WTC11 (cell line): ENCODE results near the gene SLC16A10. TPM values are rescaled to one million over a fixed set of nuclear protein-coding genes. Genes with fewer than 3 reads are reported as not detected.

ENCODE experiments used
- ATAC-seq: fragments of 200-7000 bp; cut with Tn5 transposase; 2 replicates; pipeline ENCODE4 v1.10.0; 2021; ENCODE audit warnings: mild to moderate bottlenecking, moderate library complexity
- CTCF ChIA-PET: fragments of 300-600 bp; sonication (Branson Sonifier 250); formaldehyde crosslinking; loops from one replicate; lab custom pipeline; 2021; ENCODE audit warnings: antibody characterized with exemption; lab: Charles Lee
- POLR2A ChIA-PET: fragments of 350-600 bp; sonication (Branson Sonifier 250); formaldehyde crosslinking; loops from one replicate; lab custom pipeline; 2021; ENCODE audit warnings: antibody characterized with exemption; lab: Charles Lee
- DNase-seq: peaks from one replicate; pipeline ENCODE4 v3.0.0; 2021; ENCODE audit warnings: low spot score
- H3K27ac Mint-ChIP-seq: 2 replicates; pipeline ENCODE4 v1.8.0; 2021; ENCODE audit warnings: mixed read lengths
- H3K27me3 Mint-ChIP-seq: 2 replicates; pipeline ENCODE4 v1.8.0; 2021; ENCODE audit warnings: low read depth, mild to moderate bottlenecking, moderate library complexity, mixed read lengths
- H3K36me3 Mint-ChIP-seq: 2 replicates; pipeline ENCODE4 v1.8.0; 2021; ENCODE audit warnings: mixed read lengths
- H3K4me1 Mint-ChIP-seq: 2 replicates; pipeline ENCODE4 v1.8.0; 2022; ENCODE audit warnings: mixed read lengths
- H3K4me3 Mint-ChIP-seq: 2 replicates; pipeline ENCODE4 v1.8.0; 2021; ENCODE audit warnings: mild to moderate bottlenecking, moderate library complexity, mixed read lengths
- H3K9me3 Mint-ChIP-seq: 2 replicates; pipeline ENCODE4 v1.8.0; 2021; ENCODE audit warnings: mixed read lengths
- ATF1 ChIP-seq: sonication (generic); formaldehyde crosslinking; IDR thresholded peaks from 2 replicates; pipeline ENCODE4 v1.8.1; 2023; ENCODE audit warnings: mild to moderate bottlenecking, moderate library complexity, missing genetic modification reagents
- CDX4 ChIP-seq: fragments of 250-450 bp; sonication (Bioruptor Pico); IDR thresholded peaks from 2 replicates; pipeline ENCODE4 v1.9.0; 2021; ENCODE audit warnings: moderate library complexity, mild to moderate bottlenecking, inconsistent platforms, borderline replicate concordance
- CREB1 ChIP-seq: sonication (generic); formaldehyde crosslinking; IDR thresholded peaks from 2 replicates; pipeline ENCODE4 v1.8.0; 2023; ENCODE audit warnings: mild to moderate bottlenecking, missing genetic modification reagents
- E2F4 ChIP-seq: sonication (generic); formaldehyde crosslinking; IDR thresholded peaks from 2 replicates; pipeline ENCODE4 v1.8.1; 2022; ENCODE audit warnings: low read depth, mild to moderate bottlenecking, moderate library complexity, missing genetic modification reagents, borderline replicate concordance
- ELF4 ChIP-seq: sonication (generic); formaldehyde crosslinking; IDR thresholded peaks from 2 replicates; pipeline ENCODE4 v1.8.1; 2022; ENCODE audit warnings: low read depth, mild to moderate bottlenecking, moderate library complexity, missing genetic modification reagents
- EMX1 ChIP-seq: fragments of 250-450 bp; sonication (Bioruptor Pico); IDR thresholded peaks from 2 replicates; pipeline ENCODE4 v1.8.0; 2021; ENCODE audit warnings: mild to moderate bottlenecking
- FOXP1 ChIP-seq: sonication (generic); formaldehyde crosslinking; IDR thresholded peaks from 2 replicates; pipeline ENCODE4 v1.8.0; 2022; ENCODE audit warnings: missing genetic modification reagents, mild to moderate bottlenecking, moderate library complexity, borderline replicate concordance
- FOXP4 ChIP-seq: sonication (generic); formaldehyde crosslinking; IDR thresholded peaks from 2 replicates; pipeline ENCODE4 v1.8.0; 2022; ENCODE audit warnings: mild to moderate bottlenecking, missing genetic modification reagents
- GRHL2 ChIP-seq: fragments of 250-450 bp; sonication (Bioruptor Pico); IDR thresholded peaks from 2 replicates; pipeline ENCODE4 v1.8.0; 2022; ENCODE audit warnings: mild to moderate bottlenecking, moderate library complexity; ENCODE audit not compliant: insufficient replicate concordance, severe bottlenecking
- IRF1 ChIP-seq: sonication (generic); formaldehyde crosslinking; IDR thresholded peaks from 2 replicates; pipeline ENCODE4 v1.8.0; 2023; ENCODE audit warnings: missing genetic modification reagents
- JAZF1 ChIP-seq: fragments of 250-450 bp; sonication (Bioruptor Pico); IDR thresholded peaks from 2 replicates; pipeline ENCODE4 v1.9.0; 2021; ENCODE audit warnings: moderate library complexity, mild to moderate bottlenecking, inconsistent platforms
- JUN ChIP-seq: sonication (generic); formaldehyde crosslinking; IDR thresholded peaks from 2 replicates; pipeline ENCODE4 v1.8.0; 2023; ENCODE audit warnings: mild to moderate bottlenecking, missing genetic modification reagents
- MAX ChIP-seq: sonication (generic); formaldehyde crosslinking; IDR thresholded peaks from 2 replicates; pipeline ENCODE4 v1.8.0; 2022; ENCODE audit warnings: mild to moderate bottlenecking, missing genetic modification reagents
- OVOL2 ChIP-seq: fragments of 250-450 bp; sonication (Bioruptor Pico); IDR thresholded peaks from 2 replicates; pipeline ENCODE4 v1.9.0; 2021; ENCODE audit warnings: mild to moderate bottlenecking, borderline replicate concordance
- PRDM15 ChIP-seq: sonication (generic); formaldehyde crosslinking; IDR thresholded peaks from 2 replicates; pipeline ENCODE4 v1.8.0; 2022; ENCODE audit warnings: missing genetic modification reagents
- RORB ChIP-seq: fragments of 250-450 bp; sonication (Bioruptor Pico); IDR thresholded peaks from 2 replicates; pipeline ENCODE4 v1.9.0; 2021; ENCODE audit warnings: mild to moderate bottlenecking
- TEAD1 ChIP-seq: sonication (generic); formaldehyde crosslinking; IDR thresholded peaks from 2 replicates; pipeline ENCODE4 v1.8.0; 2022; ENCODE audit warnings: mild to moderate bottlenecking, missing genetic modification reagents
- TP53 ChIP-seq: sonication (generic); formaldehyde crosslinking; IDR thresholded peaks from 2 replicates; pipeline ENCODE4 v1.8.1; 2023; ENCODE audit warnings: mild to moderate bottlenecking, missing genetic modification reagents
- total RNA-seq: library from RNA; stranded (reverse); gene quantifications from 3 replicates; pipeline ENCODE4 v1.2.3, GENCODE V29; 2021

The SLC16A10 gene
- total RNA-seq, 1 experiment from 2014 or later: 18.4 TPM

GRCh38 chr6:111243095-111243494, 155.8 kb downstream of the SLC16A10 start (continued):
- TF ChIP-seq PRDM15 (CRISPR knock-in tag) (no peak), OVOL2 (CRISPR knock-in tag) (no peak), TP53 (no peak), IRF1 (no peak), CDX4 (CRISPR knock-in tag) (no peak), E2F4 (CRISPR knock-in tag) (no peak), MAX (no peak), EMX1 (CRISPR knock-in tag) (no peak), ATF1 (CRISPR knock-in tag) (no peak), FOXP4 (CRISPR knock-in tag) (no peak)

GRCh38 chr6:111248789-111249188, 161.5 kb downstream of the SLC16A10 start:
- no peak for TF ChIP-seq CDX4 (CRISPR knock-in tag)
- no peak for TF ChIP-seq GRHL2 (CRISPR knock-in tag)
- no peak for TF ChIP-seq OVOL2 (CRISPR knock-in tag)
- no peak for TF ChIP-seq RORB (CRISPR knock-in tag)
- TF ChIP-seq JAZF1 (CRISPR knock-in tag): no peak
- no peak for TF ChIP-seq FOXP1 (CRISPR knock-in tag)
- no peak for TF ChIP-seq JUN
- TF ChIP-seq TEAD1 (CRISPR knock-in tag): no peak
- TF ChIP-seq CREB1 (CRISPR knock-in tag): no peak
- no peak for TF ChIP-seq ELF4 (CRISPR knock-in tag)
- TF ChIP-seq, all 79 proteins: peak for 0
- Mint-ChIP-seq H3K9me3 (no peaks in the 10 kb centered on the region), H3K36me3 (no peaks in the 10 kb centered on the region), H3K4me3 (no peak overlapping the region), H3K27ac (no peak overlapping the region), H3K27me3 (peaks cover 21% of the 10 kb centered on the region), H3K4me1 (peaks cover 21% of the 10 kb centered on the region)
- POLR2A ChIA-PET: interaction anchor here (0.6 kb wide), 1 partner anchor 834 kb away, joined by 4 read pairs; no protein-coding TSS in a partner anchor
- DNase-seq: no peak
- ATAC-seq: no peak
- CTCF ChIA-PET: interaction anchor here (1.1 kb wide), 1 partner anchor 10 kb away, joined by 3 read pairs; a partner anchor contains a TSS
